Ectodermal cell (in vitro differentiated cells): Measurements from ENCODE around the gene PEAK1.

Source experiments
- H3K27ac ChIP-seq: 2 replicates; pipeline ENCODE4 v1.7.0; 2013; ENCODE audit warnings: mild to moderate bottlenecking, low read depth, low read length; ENCODE audit not compliant: insufficient read depth, poor library complexity, severe bottlenecking
- H3K27me3 ChIP-seq: 2 replicates; pipeline ENCODE4 v1.7.0; 2013; ENCODE audit warnings: mild to moderate bottlenecking, low read length; ENCODE audit not compliant: insufficient read depth, control insufficient read depth, poor library complexity, severe bottlenecking
- H3K36me3 ChIP-seq: one replicate; pipeline ENCODE4 v1.7.0; 2013; ENCODE audit warnings: low read length; ENCODE audit not compliant: control insufficient read depth, insufficient read depth
- H3K4me1 ChIP-seq: one replicate; pipeline ENCODE4 v1.7.0; 2013; ENCODE audit warnings: low read length; ENCODE audit not compliant: control insufficient read depth, insufficient read depth
- H3K4me3 ChIP-seq: 2 replicates; pipeline ENCODE4 v1.7.0; 2013; ENCODE audit warnings: low read depth, low read length, control low read depth; ENCODE audit not compliant: insufficient read depth
- H3K9me3 ChIP-seq: 2 replicates; pipeline ENCODE4 v1.7.0; 2013; ENCODE audit warnings: mild to moderate bottlenecking, low read length, moderate library complexity; ENCODE audit not compliant: control insufficient read depth
- WGBS, 2 experiments: methylation state at CpG; one replicate each; pipeline ENCODE4 v1.1.7; 2013; ENCODE audit warnings: missing lambda C conversion rate in 2 of 2; 5-methylcytosine and 5-hydroxymethylcytosine counted together

Gene PEAK1

DNA sequence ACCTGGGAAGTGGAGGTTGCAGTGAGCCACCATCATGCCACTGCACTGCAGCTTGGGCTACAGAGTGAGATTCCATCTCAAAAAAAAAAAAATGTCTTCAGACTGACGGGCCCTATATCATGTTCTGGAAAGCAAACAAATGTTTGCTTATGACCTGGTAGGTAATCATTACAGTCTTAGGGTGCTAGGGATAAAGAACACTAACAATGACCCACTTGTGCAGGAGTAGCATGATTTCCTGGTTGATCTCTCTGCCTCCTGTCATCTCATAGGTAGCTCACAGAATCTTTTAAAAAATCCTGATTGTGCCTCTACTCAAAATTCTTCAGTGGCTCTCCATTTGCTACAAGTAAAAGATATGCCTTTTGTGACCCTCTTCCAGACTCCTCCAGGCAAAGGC, 274.5 kb downstream of the PEAK1 start:
- Histone ChIP-seq H3K27me3 (no peaks in the 10 kb centered on the region), H3K27ac (no peak overlapping the region), H3K9me3 (peaks cover 4% of the 10 kb centered on the region), H3K4me3 (no peak overlapping the region), H3K4me1 (no peaks in the 10 kb centered on the region), H3K36me3 (no peaks in the 10 kb centered on the region)
- WGBS, 2 experiments: 89 to 100% methylated on average over 1 of the region's 1 CpG

DNA sequence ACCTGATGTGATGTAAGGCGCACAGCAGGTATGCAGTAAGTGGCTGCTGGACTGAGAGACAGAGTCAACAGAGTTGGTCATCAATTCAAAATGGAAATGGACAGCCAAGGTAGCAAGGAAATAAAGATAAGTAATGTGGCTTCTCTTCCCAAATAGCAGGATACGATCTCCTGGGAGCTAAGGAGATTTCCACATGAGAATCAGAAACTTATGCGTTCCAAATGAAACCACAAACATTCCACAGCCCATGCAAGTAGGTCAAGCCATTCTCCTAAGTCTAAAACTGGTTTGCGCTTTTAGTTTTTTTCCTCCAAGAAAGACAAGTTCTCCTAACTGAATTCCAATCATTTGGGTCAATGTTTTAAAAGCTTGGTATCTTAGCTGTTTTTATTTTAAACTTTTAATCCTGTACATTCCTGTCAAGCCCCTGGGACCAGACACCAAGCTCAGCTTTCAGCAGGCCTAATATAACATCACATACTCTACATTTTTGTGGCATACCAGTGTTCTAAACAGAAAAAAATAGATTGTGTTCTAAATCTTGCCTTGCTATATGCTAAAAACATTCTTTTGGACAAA, 275.3 kb downstream of the PEAK1 start:
- H3K27ac ChIP-seq: no peak overlapping the region
- no peaks in the 10 kb centered on the region for H3K36me3 ChIP-seq
- H3K4me3 ChIP-seq: no peak overlapping the region
- H3K4me1 ChIP-seq: no peaks in the 10 kb centered on the region
- H3K27me3 ChIP-seq: no peaks in the 10 kb centered on the region
- whole genome bisulfite sequencing, 2 experiments: 95 to 97% methylated on average over 4 of the region's 4 CpGs
- H3K9me3 ChIP-seq: peaks cover 8% of the 10 kb centered on the region

GRCh38 chr15:77144026-77144425, 275.9 kb downstream of the PEAK1 start:
- H3K27me3 ChIP-seq: no peaks in the 10 kb centered on the region
- H3K36me3 ChIP-seq: no peaks in the 10 kb centered on the region
- H3K9me3 ChIP-seq: peaks cover 8% of the 10 kb centered on the region
- H3K4me3 ChIP-seq: no peak overlapping the region
- H3K27ac ChIP-seq: no peak overlapping the region
- 96 to 98% methylated on average over 2 of the region's 2 CpGs for WGBS, 2 experiments
- no peaks in the 10 kb centered on the region for H3K4me1 ChIP-seq

- Histone ChIP-seq H3K36me3 (no peaks in the 10 kb centered on the region), H3K4me1 (no peaks in the 10 kb centered on the region), H3K27ac (no peak overlapping the region), H3K9me3 (peaks cover 8% of the 10 kb centered on the region), H3K4me3 (no peak overlapping the region), H3K27me3 (no peaks in the 10 kb centered on the region)
Observed at GRCh38 chr15:77143616-77144015, 276.3 kb downstream of the PEAK1 start.

- H3K9me3 ChIP-seq: peaks cover 8% of the 10 kb centered on the region
- H3K4me1 ChIP-seq: no peaks in the 10 kb centered on the region
- H3K4me3 ChIP-seq: no peak overlapping the region
- no peaks in the 10 kb centered on the region for H3K27me3 ChIP-seq
- WGBS, 2 experiments: 92 to 93% methylated on average over 7 of the region's 7 CpGs
- H3K27ac ChIP-seq: no peak overlapping the region
- H3K36me3 ChIP-seq: no peaks in the 10 kb centered on the region
Observed at GRCh38 chr15:77143191-77143590, 276.7 kb downstream of the PEAK1 start.

GRCh38 chr15:77140220-77140619, 279.7 kb downstream of the PEAK1 start:
- WGBS, 2 experiments: no CpG with 5 or more reads among the region's 1 CpG
- no peak overlapping the region for H3K4me3 ChIP-seq
- H3K36me3 ChIP-seq: no peaks in the 10 kb centered on the region
- H3K4me1 ChIP-seq: no peaks in the 10 kb centered on the region
- H3K9me3 ChIP-seq: peaks cover 8% of the 10 kb centered on the region
- no peak overlapping the region for H3K27ac ChIP-seq
- no peaks in the 10 kb centered on the region for H3K27me3 ChIP-seq

- Histone ChIP-seq H3K9me3 (peaks cover 8% of the 10 kb centered on the region), H3K27ac (no peak overlapping the region), H3K4me3 (no peak overlapping the region), H3K27me3 (no peaks in the 10 kb centered on the region), H3K36me3 (no peaks in the 10 kb centered on the region), H3K4me1 (no peaks in the 10 kb centered on the region)
- 94 to 95% methylated on average over 2 of the region's 2 CpGs for WGBS, 2 experiments
Observed at GRCh38 chr15:77139312-77139711, 280.6 kb downstream of the PEAK1 start.

GRCh38 chr15:77138167-77138522, 281.8 kb downstream of the PEAK1 start:
- H3K36me3 ChIP-seq: peaks cover 4% of the 10 kb centered on the region
- H3K4me3 ChIP-seq: no peak overlapping the region
- H3K9me3 ChIP-seq: peaks cover 8% of the 10 kb centered on the region
- 100% methylated on average over 1 of the region's 2 CpGs for WGBS, 2 experiments
- H3K27me3 ChIP-seq: no peaks in the 10 kb centered on the region
- H3K4me1 ChIP-seq: no peaks in the 10 kb centered on the region
- no peak overlapping the region for H3K27ac ChIP-seq

- Histone ChIP-seq H3K27ac (no peak overlapping the region), H3K36me3 (peaks cover 9% of the 10 kb centered on the region), H3K27me3 (no peaks in the 10 kb centered on the region), H3K4me3 (no peak overlapping the region), H3K9me3 (peaks cover 2% of the 10 kb centered on the region), H3K4me1 (no peaks in the 10 kb centered on the region)
- WGBS, 2 experiments: 93 to 96% methylated on average over 4 of the region's 4 CpGs
Observed at GRCh38 chr15:77135181-77135580, 284.7 kb downstream of the PEAK1 start.

DNA sequence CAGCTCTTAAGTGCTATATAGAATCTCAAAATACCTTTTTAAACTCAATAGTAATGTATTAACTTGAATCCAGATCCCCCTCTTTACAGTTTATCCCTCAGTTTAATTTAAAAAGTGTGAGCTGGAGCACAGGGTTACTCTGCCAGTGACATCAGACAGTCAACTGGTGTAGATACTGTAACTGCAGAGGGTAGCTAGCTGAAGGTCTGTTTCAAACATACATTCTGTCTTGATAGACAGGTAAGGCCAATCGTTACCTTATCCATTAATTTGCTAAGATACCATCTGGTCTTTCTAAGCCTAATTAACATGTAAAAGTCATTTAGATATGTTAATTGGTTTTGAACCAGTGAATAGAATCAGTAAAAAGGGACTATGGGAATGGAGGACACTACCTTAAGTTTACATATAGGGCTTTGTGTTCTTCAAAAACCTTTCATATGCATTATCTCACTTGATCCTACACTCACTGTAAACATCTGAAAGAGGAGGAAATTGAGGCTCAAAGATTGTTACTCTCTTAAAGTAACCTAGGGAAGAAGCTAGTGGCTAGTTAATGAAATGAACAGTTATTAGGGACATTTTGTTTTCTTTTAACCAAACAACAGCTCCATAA, 289.5 kb downstream of the PEAK1 start:
- H3K4me1 ChIP-seq: no peaks in the 10 kb centered on the region
- WGBS, 2 experiments: 17 to 40% methylated on average over 1 of the region's 1 CpG
- H3K36me3 ChIP-seq: peaks cover 9% of the 10 kb centered on the region
- H3K27ac ChIP-seq: no peak overlapping the region
- H3K4me3 ChIP-seq: no peak overlapping the region
- no peaks in the 10 kb centered on the region for H3K9me3 ChIP-seq
- no peaks in the 10 kb centered on the region for H3K27me3 ChIP-seq

DNA sequence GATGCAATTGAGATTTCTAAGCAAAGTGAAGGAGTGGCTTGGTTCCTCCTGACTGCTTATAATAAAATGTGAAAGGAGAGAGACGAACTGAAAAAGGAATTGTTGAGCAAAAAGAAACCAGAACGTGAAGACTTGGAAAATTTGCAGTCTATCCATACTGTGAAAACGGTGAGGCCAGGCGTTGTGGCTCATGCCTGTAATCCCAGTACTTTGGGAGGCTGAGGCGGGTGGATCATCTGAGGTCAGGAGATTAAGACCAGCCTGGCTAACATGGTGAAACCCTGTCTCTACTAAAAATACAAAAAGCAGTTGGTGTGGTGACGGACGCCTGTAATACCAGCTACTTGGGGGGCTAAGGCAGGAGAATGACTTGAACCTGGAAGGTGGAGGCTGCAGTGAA, 292.3 kb downstream of the PEAK1 start:
- H3K9me3 ChIP-seq: no peaks in the 10 kb centered on the region
- H3K27me3 ChIP-seq: no peaks in the 10 kb centered on the region
- H3K27ac ChIP-seq: no peak overlapping the region
- H3K4me3 ChIP-seq: no peak overlapping the region
- no peaks in the 10 kb centered on the region for H3K4me1 ChIP-seq
- H3K36me3 ChIP-seq: no peaks in the 10 kb centered on the region
- 90 to 93% methylated on average over 7 of the region's 7 CpGs for WGBS, 2 experiments
